Neural cell (in vitro differentiated cells): ENCODE data around the gene SLC38A1. TPM values are rescaled to one million over a fixed set of nuclear protein-coding genes. Genes with fewer than 3 reads are reported as not detected.

ENCODE experiments used
- H2AFZ ChIP-seq: fragments of 200-600, 300-800 bp; sonication (generic), shearing (Covaris generic); 2 replicates; pipeline ENCODE4 v1.6.0; 2014; ENCODE audit warnings: low read depth, mild to moderate bottlenecking, antibody characterized with exemption, low read length, moderate library complexity
- H3F3A ChIP-seq: fragments of 200-600 bp; shearing (Covaris generic); 2 replicates; pipeline ENCODE4 v1.6.1; 2016; ENCODE audit warnings: mild to moderate bottlenecking, moderate library complexity, mixed read lengths, antibody characterized with exemption, low read length; ENCODE audit not compliant: insufficient read depth, poor library complexity, severe bottlenecking
- H3K27ac ChIP-seq: fragments of 200-600, 300-800 bp; sonication (generic), shearing (Covaris generic); 2 replicates; pipeline ENCODE4 v1.5.1; 2014; ENCODE audit warnings: mild to moderate bottlenecking, low read length, moderate library complexity
- H3K27me3 ChIP-seq: fragments of 300-800, 200-600 bp; sonication (generic), shearing (Covaris generic); 2 replicates; pipeline ENCODE4 v1.6.0; 2014; ENCODE audit warnings: mild to moderate bottlenecking, low read depth, low read length, moderate library complexity; ENCODE audit not compliant: insufficient read depth
- H3K36me3 ChIP-seq: fragments of 300-800, 200-600 bp; sonication (generic), shearing (Covaris generic); 2 replicates; pipeline ENCODE4 v1.5.1; 2014; ENCODE audit warnings: mild to moderate bottlenecking, antibody characterized with exemption, low read length, moderate library complexity; ENCODE audit not compliant: insufficient read depth
- H3K4me2 ChIP-seq: fragments of 300-800, 200-600 bp; sonication (generic), shearing (Covaris generic); 2 replicates; pipeline ENCODE4 v1.6.0; 2014; ENCODE audit warnings: mild to moderate bottlenecking, low read length
- H3K4me3 ChIP-seq: fragments of 300-800, 200-600 bp; sonication (generic), shearing (Covaris generic); 2 replicates; pipeline ENCODE4 v1.5.1; 2014; ENCODE audit warnings: mild to moderate bottlenecking, low read length, moderate library complexity
- H3K79me2 ChIP-seq: fragments of 200-600 bp; shearing (Covaris generic); replicated peaks from 2 replicates; pipeline ENCODE4 v1.6.0; 2014; ENCODE audit warnings: mild to moderate bottlenecking, low read length, moderate library complexity; ENCODE audit not compliant: insufficient read depth
- H3K9ac ChIP-seq: fragments of 300-800, 200-600 bp; sonication (generic), shearing (Covaris generic); 2 replicates; pipeline ENCODE4 v1.6.1; 2016; ENCODE audit warnings: mild to moderate bottlenecking, low read length, mixed read lengths
- H3K9me2 ChIP-seq: fragments of 200-600 bp; shearing (Covaris generic); 2 replicates; pipeline ENCODE4 v1.6.1; 2016; ENCODE audit warnings: mild to moderate bottlenecking, low read length, mixed read lengths; ENCODE audit not compliant: insufficient read depth
- H3K9me3 ChIP-seq: fragments of 200-600, 300-800 bp; sonication (generic), shearing (Covaris generic); 2 replicates; pipeline ENCODE4 v1.6.1; 2016; ENCODE audit warnings: mild to moderate bottlenecking, mixed run types, low read length, moderate library complexity, mixed read lengths
- H4K20me1 ChIP-seq: fragments of 200-600 bp; shearing (Covaris generic); 2 replicates; pipeline ENCODE4 v1.6.1; 2016; ENCODE audit warnings: mild to moderate bottlenecking, mixed run types; ENCODE audit not compliant: insufficient read depth
- EP300 ChIP-seq: fragments of 450-650 bp; conservative IDR thresholded peaks from 2 replicates; pipeline ENCODE4 v1.6.1; 2014; ENCODE audit warnings: antibody characterized with exemption, mild to moderate bottlenecking, moderate library complexity; ENCODE audit not compliant: poor library complexity, severe bottlenecking
- EZH2 ChIP-seq: fragments of 200-600, 300-800 bp; shearing (Covaris generic), sonication (generic); IDR thresholded peaks from 2 replicates; pipeline ENCODE4 v1.6.1; 2014; ENCODE audit warnings: antibody characterized with exemption, low read length, borderline replicate concordance, mild to moderate bottlenecking; ENCODE audit not compliant: insufficient read depth, poor library complexity, severe bottlenecking
- MXI1 ChIP-seq: fragments of 450-650 bp; conservative IDR thresholded peaks from 2 replicates; pipeline ENCODE4 v1.6.1; 2014; ENCODE audit warnings: antibody characterized with exemption, mild to moderate bottlenecking; ENCODE audit not compliant: poor library complexity, severe bottlenecking
- POLR2AphosphoS5 ChIP-seq: IDR thresholded peaks from 2 replicates; pipeline ENCODE4 v1.6.1; 2012
- RAD21 ChIP-seq: fragments of 450-650 bp; conservative IDR thresholded peaks from 2 replicates; pipeline ENCODE4 v1.6.1; 2014; ENCODE audit warnings: antibody characterized with exemption, mild to moderate bottlenecking, moderate library complexity
- SMC3 ChIP-seq: fragments of 450-650 bp; conservative IDR thresholded peaks from 2 replicates; pipeline ENCODE4 v1.6.1; 2014; ENCODE audit warnings: antibody characterized with exemption, mild to moderate bottlenecking, moderate library complexity; ENCODE audit not compliant: poor library complexity
- TAF1 ChIP-seq: IDR thresholded peaks from 2 replicates; pipeline ENCODE4 v1.6.1; 2012; ENCODE audit warnings: low read depth
- polyA plus RNA-seq: library from polyadenylated mRNA; depleted of rRNA; stranded (reverse); fragments of >200 nt; gene quantifications from 2 replicates; pipeline ENCODE4 v1.2.3, GENCODE V29; 2014
- TF ChIP-seq, protein P1 (sequence below): IDR thresholded peaks from 2 replicates; pipeline ENCODE4 v1.6.1; 2012; ENCODE audit warnings: borderline replicate concordance
- TF ChIP-seq, protein P2 (sequence below): fragments of 450-650 bp; IDR thresholded peaks from 2 replicates; pipeline ENCODE4 v1.5.1; 2014; ENCODE audit warnings: antibody characterized with exemption, mild to moderate bottlenecking, moderate library complexity; ENCODE audit not compliant: poor library complexity, severe bottlenecking

Gene SLC38A1
- polyA plus RNA-seq, 1 donor from 2014 or later: 124 TPM

DNA sequence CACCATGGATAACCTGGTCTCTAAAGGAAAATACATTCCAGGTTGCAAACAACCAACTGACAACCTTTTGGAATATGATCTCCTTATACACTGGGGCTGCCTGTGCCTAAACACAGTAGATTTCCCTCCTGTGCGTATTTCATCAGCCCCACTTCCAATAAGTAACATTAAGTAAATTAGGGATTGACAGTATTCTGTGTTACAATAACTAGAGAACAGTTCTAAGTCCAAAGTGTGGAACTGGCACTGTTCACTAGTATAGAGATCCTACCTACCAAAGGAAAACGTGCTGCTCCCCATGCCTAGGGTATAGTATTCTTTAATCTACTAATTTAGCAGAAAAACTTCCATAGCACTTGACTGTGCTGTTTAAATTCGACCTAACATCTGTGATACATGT is 82.8 kb downstream of the SLC38A1 start:
- H3F3A ChIP-seq: no peaks in the 10 kb centered on the region
- no peaks in the 10 kb centered on the region for H3K27me3 ChIP-seq
- H3K4me2 ChIP-seq: no peak overlapping the region
- H3K79me2 ChIP-seq: no peaks in the 10 kb centered on the region
- H3K36me3 ChIP-seq: no peaks in the 10 kb centered on the region
- no peak overlapping the region for H3K27ac ChIP-seq
- H4K20me1 ChIP-seq: peaks cover 3% of the 10 kb centered on the region
- no peak for TF ChIP-seq MXI1
- TF ChIP-seq POLR2AphosphoS5: no peak
- no peaks in the 10 kb centered on the region for H3K9me3 ChIP-seq
- H2AFZ ChIP-seq: no peak overlapping the region
- H3K9me2 ChIP-seq: no peaks in the 10 kb centered on the region
- no peak overlapping the region for H3K9ac ChIP-seq
- H3K4me3 ChIP-seq: no peak overlapping the region

GRCh38 chr12:46185686-46186085 is 83.2 kb downstream of the SLC38A1 start:
- TF ChIP-seq, protein P1, sequence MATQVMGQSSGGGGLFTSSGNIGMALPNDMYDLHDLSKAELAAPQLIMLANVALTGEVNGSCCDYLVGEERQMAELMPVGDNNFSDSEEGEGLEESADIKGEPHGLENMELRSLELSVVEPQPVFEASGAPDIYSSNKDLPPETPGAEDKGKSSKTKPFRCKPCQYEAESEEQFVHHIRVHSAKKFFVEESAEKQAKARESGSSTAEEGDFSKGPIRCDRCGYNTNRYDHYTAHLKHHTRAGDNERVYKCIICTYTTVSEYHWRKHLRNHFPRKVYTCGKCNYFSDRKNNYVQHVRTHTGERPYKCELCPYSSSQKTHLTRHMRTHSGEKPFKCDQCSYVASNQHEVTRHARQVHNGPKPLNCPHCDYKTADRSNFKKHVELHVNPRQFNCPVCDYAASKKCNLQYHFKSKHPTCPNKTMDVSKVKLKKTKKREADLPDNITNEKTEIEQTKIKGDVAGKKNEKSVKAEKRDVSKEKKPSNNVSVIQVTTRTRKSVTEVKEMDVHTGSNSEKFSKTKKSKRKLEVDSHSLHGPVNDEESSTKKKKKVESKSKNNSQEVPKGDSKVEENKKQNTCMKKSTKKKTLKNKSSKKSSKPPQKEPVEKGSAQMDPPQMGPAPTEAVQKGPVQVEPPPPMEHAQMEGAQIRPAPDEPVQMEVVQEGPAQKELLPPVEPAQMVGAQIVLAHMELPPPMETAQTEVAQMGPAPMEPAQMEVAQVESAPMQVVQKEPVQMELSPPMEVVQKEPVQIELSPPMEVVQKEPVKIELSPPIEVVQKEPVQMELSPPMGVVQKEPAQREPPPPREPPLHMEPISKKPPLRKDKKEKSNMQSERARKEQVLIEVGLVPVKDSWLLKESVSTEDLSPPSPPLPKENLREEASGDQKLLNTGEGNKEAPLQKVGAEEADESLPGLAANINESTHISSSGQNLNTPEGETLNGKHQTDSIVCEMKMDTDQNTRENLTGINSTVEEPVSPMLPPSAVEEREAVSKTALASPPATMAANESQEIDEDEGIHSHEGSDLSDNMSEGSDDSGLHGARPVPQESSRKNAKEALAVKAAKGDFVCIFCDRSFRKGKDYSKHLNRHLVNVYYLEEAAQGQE: no peak
- TF ChIP-seq EP300 (no peak), SMC3 (no peak), MXI1 (no peak), EZH2 (no peak), POLR2AphosphoS5 (no peak), TAF1 (no peak), RAD21 (no peak)
- TF ChIP-seq, protein P2, sequence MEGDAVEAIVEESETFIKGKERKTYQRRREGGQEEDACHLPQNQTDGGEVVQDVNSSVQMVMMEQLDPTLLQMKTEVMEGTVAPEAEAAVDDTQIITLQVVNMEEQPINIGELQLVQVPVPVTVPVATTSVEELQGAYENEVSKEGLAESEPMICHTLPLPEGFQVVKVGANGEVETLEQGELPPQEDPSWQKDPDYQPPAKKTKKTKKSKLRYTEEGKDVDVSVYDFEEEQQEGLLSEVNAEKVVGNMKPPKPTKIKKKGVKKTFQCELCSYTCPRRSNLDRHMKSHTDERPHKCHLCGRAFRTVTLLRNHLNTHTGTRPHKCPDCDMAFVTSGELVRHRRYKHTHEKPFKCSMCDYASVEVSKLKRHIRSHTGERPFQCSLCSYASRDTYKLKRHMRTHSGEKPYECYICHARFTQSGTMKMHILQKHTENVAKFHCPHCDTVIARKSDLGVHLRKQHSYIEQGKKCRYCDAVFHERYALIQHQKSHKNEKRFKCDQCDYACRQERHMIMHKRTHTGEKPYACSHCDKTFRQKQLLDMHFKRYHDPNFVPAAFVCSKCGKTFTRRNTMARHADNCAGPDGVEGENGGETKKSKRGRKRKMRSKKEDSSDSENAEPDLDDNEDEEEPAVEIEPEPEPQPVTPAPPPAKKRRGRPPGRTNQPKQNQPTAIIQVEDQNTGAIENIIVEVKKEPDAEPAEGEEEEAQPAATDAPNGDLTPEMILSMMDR: no peak
- H4K20me1 ChIP-seq: peaks cover 3% of the 10 kb centered on the region
- no peaks in the 10 kb centered on the region for H3K36me3 ChIP-seq
- H3K27ac ChIP-seq: no peak overlapping the region
- no peak overlapping the region for H2AFZ ChIP-seq
- no peak overlapping the region for H3K4me3 ChIP-seq
- H3K27me3 ChIP-seq: no peaks in the 10 kb centered on the region
- H3K9me3 ChIP-seq: no peaks in the 10 kb centered on the region
- H3K4me2 ChIP-seq: no peak overlapping the region
- no peaks in the 10 kb centered on the region for H3K79me2 ChIP-seq
- no peaks in the 10 kb centered on the region for H3F3A ChIP-seq
- no peaks in the 10 kb centered on the region for H3K9me2 ChIP-seq
- H3K9ac ChIP-seq: no peak overlapping the region
